Thyroid gland (tissue), 4 donors: ENCODE measurements around the gene ATP8A1. TPM values are rescaled to one million over a fixed set of nuclear protein-coding genes. Genes with fewer than 3 reads are reported as not detected.
"Not testable (repeated sequence)": the region's sequence is repeated elsewhere in the genome, so short reads cannot be mapped to it uniquely, and the experiment has no call there.

Experiments used
- DNase-seq, 2 donors: peaks; one replicate each; pipeline ENCODE4 v3.0.0-alpha.2; 2019
- H3K27ac ChIP-seq, 3 donors: fragments of 200-600 bp; sonication (generic); 1 replicate in 2 of 3; 2 replicates in 1 of 3; pipeline ENCODE4 v1.5.1; 2016 to 2019; ENCODE audit warnings: mild to moderate bottlenecking in 1 of 3, moderate library complexity in 1 of 3
- H3K27me3 ChIP-seq: fragments of 200-600 bp; sonication (generic); one replicate; pipeline ENCODE4 v1.5.1; 2019
- H3K36me3 ChIP-seq, 2 donors: fragments of 200-600 bp; sonication (generic); one replicate each; pipeline ENCODE4 v1.5.1; 2016 to 2019
- H3K4me1 ChIP-seq, 2 donors: fragments of 200-600 bp; sonication (generic); one replicate each; pipeline ENCODE4 v1.5.1; 2017 to 2019
- H3K4me3 ChIP-seq, 3 donors: fragments of 200-600 bp; sonication (generic); replicated peaks in 1 of 3; 1 replicate in 2 of 3; 2 replicates in 1 of 3; pipeline ENCODE4 v1.5.1; 2016; ENCODE audit warnings: mild to moderate bottlenecking in 1 of 3
- H3K9me3 ChIP-seq: fragments of 200-600 bp; sonication (generic); one replicate; pipeline ENCODE4 v1.5.1; 2017
- CTCF ChIP-seq, 6 experiments: fragments of 200-600 bp in 3 of 6; fragments of 450-650 bp in 3 of 6; sonication (generic) in 3 of 6; IDR thresholded peaks; one replicate each; pipeline ENCODE4 v1.5.1; 2016 to 2019; ENCODE audit warnings: antibody characterized with exemption in 6 of 6, mild to moderate bottlenecking in 2 of 6, inconsistent platforms in 1 of 6, moderate library complexity in 1 of 6
- POLR2A ChIP-seq, 2 donors: fragments of 450-650 bp; IDR thresholded peaks; one replicate each; pipeline ENCODE4 v1.6.1; 2017; ENCODE audit warnings: antibody characterized with exemption in 2 of 2, mild to moderate bottlenecking in 2 of 2, moderate library complexity in 1 of 2
- WGBS, 2 donors: methylation state at CpG; one replicate each; pipeline ENCODE4 v1.1.5; 2017; 5-methylcytosine and 5-hydroxymethylcytosine counted together
- intact Hi-C: fragments of 100-400 bp; cut with DNase I; formaldehyde crosslinking; loops from one replicate; pipeline ENCODE4 v1.15.1; 2023
- total RNA-seq, 4 donors: library from RNA; depleted of rRNA; stranded (reverse); fragments of >200 nt; gene quantifications; one replicate each; pipeline ENCODE4 v1.2.3, GENCODE V29; 2016

The ATP8A1 gene
- total RNA-seq, 4 donors from 2014 or later: 191 to 274 (median 245) TPM

- H3K36me3 ChIP-seq: no peaks in the 10 kb centered on the region
- peak overlapping the region; percentile 68 to 92 (median 68) for H3K4me3 ChIP-seq
- TF ChIP-seq POLR2A (IDR thresholded peaks at IDR 0.05) (peak in 1 of 2 donors; percentile 17), CTCF (IDR thresholded peaks at IDR 0.05) (no peak)
- no peaks in the 10 kb centered on the region for H3K9me3 ChIP-seq
- H3K4me1 ChIP-seq: peaks cover 34 to 40% of the 10 kb centered on the region in 2 donors
- DNase-seq: peak; percentile 68 to 70
- intact Hi-C loops: no loop called here
- 2 to 3% methylated on average over 23 to 25 of the region's 39 CpGs for WGBS, 2 donors
- H3K27ac ChIP-seq: peak overlapping the region; percentile 72 to 88 (median 79)
- H3K27me3 ChIP-seq: no peaks in the 10 kb centered on the region
Observed at GRCh38 chr4:42655921-42656678, 805 bp downstream of the ATP8A1 start.

- Histone ChIP-seq H3K27me3 (no peaks in the 10 kb centered on the region), H3K9me3 (no peaks in the 10 kb centered on the region), H3K4me3 (peak overlapping the region in 2 of 3 donors; percentile 68 to 92), H3K4me1 (peaks cover 34 to 40% of the 10 kb centered on the region in 2 donors), H3K36me3 (no peaks in the 10 kb centered on the region), H3K27ac (peak overlapping the region; percentile 72 to 88 (median 79))
- intact Hi-C loops: no loop called here
- TF ChIP-seq CTCF (IDR thresholded peaks at IDR 0.05): peak in 2 of 6 experiments; percentile 8 to 17
- no peak for TF ChIP-seq POLR2A (IDR thresholded peaks at IDR 0.05)
- 55 to 65% methylated on average over 1 of the region's 1 CpG for WGBS, 2 donors
- no peak for DNase-seq
Observed at GRCh38 chr4:42655269-42655637, 1.7 kb downstream of the ATP8A1 start.

- H3K27ac ChIP-seq: peak overlapping the region; percentile 72 to 88 (median 79)
- WGBS, 2 donors: 52 to 54% methylated on average over 2 of the region's 2 CpGs
- no peaks in the 10 kb centered on the region for H3K9me3 ChIP-seq
- DNase-seq: peak; percentile 40
- H3K27me3 ChIP-seq: no peaks in the 10 kb centered on the region
- H3K36me3 ChIP-seq: no peaks in the 10 kb centered on the region
- peak overlapping the region in 1 of 3 donors; percentile 92 for H3K4me3 ChIP-seq
- TF ChIP-seq CTCF (IDR thresholded peaks at IDR 0.05) (peak in 1 of 6 experiments; percentile 8), POLR2A (IDR thresholded peaks at IDR 0.05) (no peak)
- intact Hi-C loops: no loop called here
- H3K4me1 ChIP-seq: peaks cover 34 to 40% of the 10 kb centered on the region in 2 donors
Observed at GRCh38 chr4:42654631-42655268, 2.2 kb downstream of the ATP8A1 start.

GRCh38 chr4:42653626-42654560 is 3.0 kb downstream of the ATP8A1 start:
- Histone ChIP-seq H3K9me3 (no peaks in the 10 kb centered on the region), H3K4me1 (peaks cover 33 to 41% of the 10 kb centered on the region in 2 donors), H3K4me3 (peak overlapping the region in 1 of 3 donors; percentile 92), H3K27me3 (no peaks in the 10 kb centered on the region), H3K36me3 (no peaks in the 10 kb centered on the region), H3K27ac (peak overlapping the region; percentile 72 to 88 (median 79))
- peak; percentile 53 for DNase-seq
- intact Hi-C loops: no loop called here
- TF ChIP-seq CTCF (IDR thresholded peaks at IDR 0.05) (no peak), POLR2A (IDR thresholded peaks at IDR 0.05) (no peak)
- WGBS, 2 donors: 58 to 62% methylated on average over 8 of the region's 8 CpGs

- DNase-seq, H3K27me3 ChIP-seq, H3K9me3 ChIP-seq, H3K4me3 ChIP-seq, intact Hi-C loops, H3K36me3 ChIP-seq: not testable (repeated sequence)
- Histone ChIP-seq H3K4me1 (peaks cover 23 to 35% of the 10 kb centered on the region in 2 donors), H3K27ac (peak overlapping the region in 1 of 3 donors; percentile 72)
- 77% methylated on average over 10 of the region's 10 CpGs for WGBS, 2 donors
Observed at GRCh38 chr4:42652529-42653231, 4.2 kb downstream of the ATP8A1 start.
